T-helper 22 cell (primary cell): ENCODE data around the gene FRMD6.
"Not testable (repeated sequence)": the region's sequence is repeated elsewhere in the genome, so short reads cannot be mapped to it uniquely, and the experiment has no call there.

Experiments
- DNase-seq: peaks from one replicate; pipeline ENCODE4 v3.0.0-alpha.2; 2020; ENCODE audit warnings: low read depth

FRMD6 gene

DNA sequence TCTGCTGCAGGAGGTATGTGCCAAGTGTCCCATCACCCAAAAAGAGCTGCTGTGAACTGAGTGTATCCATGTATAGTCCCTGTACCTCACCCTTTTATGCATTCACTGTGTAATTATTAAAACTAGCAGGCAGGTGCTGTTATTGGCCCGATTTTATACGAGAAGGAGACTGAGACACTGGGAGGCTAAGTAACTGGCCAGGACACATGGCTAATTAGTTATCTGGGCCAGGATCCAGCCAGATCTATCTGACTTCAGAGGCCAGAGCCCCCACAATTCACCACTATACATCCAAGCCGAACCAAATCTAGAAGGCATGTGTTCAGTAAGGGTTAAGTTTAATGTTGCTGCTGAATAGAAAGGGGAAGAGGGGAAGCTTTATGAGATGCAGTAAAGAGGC is 73.4 kb downstream of the FRMD6 start:
- no peak for DNase-seq

DNA sequence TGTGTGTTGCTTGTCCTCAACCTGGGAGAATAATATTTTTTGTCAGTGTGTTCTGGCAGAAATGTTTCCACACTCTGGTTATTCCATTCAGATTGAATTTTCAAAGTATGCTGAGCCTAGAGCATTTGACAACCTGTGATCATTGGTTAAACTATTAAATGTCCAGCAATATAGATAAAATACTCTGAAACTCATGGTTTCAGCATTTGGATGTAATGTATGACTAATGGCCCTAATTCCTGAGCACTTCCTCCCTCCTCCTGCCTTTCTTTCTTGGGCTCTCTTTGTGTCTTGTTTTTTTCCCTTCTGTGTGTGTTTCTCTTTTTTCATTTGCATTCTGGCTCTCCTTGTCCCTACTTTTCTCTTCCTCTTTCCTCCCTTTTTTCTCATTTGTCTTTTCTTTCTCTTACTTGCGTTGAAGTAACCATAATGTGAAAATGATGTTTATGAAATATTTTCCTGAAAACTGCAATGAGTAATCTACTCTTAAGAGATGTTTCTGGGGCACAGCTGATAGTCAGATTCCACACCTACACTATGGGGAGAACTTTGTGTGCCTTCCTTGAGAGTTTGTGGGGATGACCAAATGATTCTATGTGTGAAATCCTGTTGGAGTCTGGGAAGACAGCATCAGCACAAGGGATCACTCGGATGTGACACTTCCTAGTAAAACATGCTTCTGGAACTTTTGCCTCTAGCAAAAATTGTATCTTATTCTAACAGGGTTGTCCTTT is 74.6 kb downstream of the FRMD6 start:
- DNase-seq: no peak

DNA sequence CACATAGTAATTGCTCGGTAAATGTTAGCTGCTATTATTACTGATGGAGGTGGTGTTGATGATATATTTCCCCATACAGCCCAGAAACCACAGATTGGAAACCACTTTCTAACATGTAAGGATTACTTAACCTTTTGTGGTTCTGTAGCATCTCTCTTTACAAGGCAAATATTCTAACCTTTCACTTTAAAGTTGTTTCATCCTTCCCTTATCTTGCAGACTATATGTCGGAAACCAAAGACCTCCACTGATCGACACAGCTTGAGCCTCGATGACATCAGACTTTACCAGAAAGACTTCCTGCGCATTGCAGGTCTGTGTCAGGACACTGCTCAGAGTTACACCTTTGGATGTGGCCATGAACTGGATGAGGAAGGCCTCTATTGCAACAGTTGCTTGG is 75.8 kb downstream of the FRMD6 start:
- DNase-seq: no peak

DNA sequence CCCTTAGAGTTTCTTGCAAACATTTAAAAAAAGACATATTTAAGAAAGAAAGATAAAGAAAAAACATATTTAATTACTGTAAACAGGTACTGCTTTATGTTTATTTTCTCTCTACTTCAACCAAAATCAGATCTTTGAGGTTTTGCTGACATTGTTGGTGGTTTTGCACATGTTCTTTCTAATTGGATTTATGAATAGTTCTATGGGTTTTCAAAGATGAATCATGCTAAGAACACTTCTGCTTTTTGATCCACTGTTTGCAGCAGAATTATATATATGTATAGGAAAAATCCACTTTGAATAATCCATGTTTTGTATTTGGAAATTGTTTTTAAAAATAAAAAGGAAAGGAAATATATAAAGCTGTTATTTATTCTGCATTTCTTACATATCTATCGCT is 78.4 kb downstream of the FRMD6 start:
- DNase-seq: no peak

DNA sequence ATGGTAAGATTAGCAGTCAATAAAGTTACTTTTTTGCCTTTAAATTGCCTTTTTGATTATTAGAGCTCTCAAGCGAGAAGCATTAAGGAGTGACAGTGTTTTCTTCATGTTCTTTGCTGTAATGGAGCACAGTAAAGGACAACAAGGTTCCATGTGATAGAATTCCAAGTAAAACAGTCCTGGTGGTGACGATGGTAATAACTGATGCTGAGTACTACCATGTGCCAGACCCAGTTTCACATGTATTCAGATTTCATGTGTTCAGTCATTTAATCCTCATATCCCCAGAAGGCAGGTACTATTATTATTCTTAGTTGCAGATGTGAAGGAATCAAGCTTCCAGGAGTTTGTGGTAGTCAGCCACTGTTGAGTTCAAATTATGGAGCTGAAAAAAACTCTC is 79.0 kb downstream of the FRMD6 start:
- DNase-seq: no peak

DNA sequence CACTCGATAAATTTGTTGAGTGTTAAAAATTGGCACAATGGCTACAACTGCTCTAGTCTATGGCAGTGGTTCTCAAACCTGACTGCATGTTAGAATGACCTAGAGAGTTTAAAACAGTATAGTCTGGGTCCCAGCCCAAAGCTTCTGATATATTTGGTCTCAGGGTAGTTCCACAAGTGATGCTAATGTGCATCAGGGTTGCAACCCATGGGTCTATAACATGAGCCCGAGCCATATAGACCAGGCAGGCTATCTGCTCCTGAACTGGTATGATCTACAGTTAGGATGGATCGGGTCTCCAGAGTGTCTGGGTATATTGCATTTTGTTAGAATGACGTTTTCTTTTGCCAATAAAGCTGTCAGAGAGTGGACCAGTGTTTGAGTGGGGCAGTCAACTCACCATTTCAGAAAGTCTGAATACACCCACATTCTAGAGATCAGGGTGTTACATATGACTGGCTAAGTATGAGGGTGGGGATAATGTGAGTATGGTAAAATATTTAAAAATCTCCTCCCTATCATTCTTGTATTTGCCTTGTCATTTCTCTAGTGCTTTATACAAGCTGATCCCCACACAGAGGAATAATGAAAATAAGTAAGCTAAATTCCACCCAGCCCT is 80.9 kb downstream of the FRMD6 start:
- no peak for DNase-seq

DNA sequence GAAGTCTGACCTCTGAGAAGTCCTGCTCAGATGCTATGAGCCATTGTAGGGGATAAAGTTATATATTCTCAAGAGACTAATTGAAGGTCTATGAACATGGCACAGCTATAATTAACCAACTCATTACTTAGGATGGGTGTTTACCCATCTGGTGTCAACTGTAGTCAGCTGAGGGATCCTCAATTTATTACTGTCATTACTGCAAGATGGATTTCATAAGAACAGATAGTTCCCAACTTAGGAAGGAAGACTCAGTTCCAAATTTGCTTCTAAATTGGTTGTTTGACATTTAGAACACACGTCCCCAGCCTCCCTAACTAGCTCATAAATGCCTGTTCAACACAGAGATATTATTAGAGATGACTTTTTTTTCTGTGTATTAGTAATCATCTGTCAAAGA is 81.4 kb downstream of the FRMD6 start:
- no peak for DNase-seq

DNA sequence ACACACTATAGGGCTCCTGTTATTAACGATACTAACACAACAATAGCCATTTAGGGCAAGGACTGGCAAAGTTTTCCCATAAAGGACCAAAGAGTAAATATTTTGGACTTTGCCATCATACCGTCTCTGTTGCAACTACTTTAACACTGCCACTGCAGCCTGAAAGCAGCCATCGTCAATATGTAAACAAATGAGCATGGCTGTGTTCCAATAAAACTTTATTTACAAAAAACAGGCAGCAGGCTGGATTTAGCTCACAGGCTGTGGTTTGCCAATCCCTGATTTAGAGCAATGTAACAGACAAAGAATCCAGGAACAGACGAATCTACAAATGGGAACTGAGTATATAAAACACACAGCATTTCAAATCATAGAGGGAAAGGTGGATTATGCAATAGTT is 84.1 kb downstream of the FRMD6 start:
- DNase-seq: no peak

DNA sequence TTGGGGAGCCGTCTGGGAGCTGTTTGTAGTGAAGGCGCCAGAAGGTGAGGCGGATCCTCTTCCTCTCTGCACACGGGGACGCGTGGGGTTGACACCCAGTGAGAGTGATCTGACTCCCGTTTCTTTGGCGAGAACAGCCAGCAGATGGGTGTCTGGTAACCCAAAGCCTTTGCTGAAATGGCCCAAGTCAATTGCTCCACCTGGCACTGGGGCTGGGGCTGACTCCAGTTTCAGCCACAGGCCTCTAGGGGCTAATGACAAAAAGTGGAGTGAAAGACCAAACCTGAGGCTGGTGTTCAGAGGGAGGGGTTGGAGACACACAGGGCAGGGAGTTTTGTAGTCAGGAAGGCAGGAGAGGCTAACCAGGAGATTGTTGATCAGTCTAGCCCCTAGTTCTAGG is 87.0 kb downstream of the FRMD6 start:
- no peak for DNase-seq

DNA sequence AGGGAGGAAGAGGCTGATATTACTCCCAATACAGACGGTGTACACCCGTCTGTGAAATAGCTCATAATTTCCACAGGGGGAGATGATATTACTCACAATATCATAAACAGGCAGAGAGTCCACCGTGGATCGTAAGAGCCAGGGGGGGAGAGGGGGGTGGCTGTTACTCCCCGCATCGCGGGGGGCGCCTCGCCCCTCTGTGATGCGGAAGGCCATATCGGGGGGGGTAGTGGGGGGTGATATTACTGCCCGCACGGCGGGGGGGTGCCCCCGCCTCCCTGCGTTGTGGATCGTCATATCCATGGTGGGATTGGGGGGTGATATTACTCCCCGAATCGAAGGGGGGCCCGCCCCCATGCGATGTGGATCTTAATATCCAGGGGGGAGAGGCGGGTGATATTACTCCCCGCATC is 91.9 kb downstream of the FRMD6 start:
- no peak for DNase-seq

DNA sequence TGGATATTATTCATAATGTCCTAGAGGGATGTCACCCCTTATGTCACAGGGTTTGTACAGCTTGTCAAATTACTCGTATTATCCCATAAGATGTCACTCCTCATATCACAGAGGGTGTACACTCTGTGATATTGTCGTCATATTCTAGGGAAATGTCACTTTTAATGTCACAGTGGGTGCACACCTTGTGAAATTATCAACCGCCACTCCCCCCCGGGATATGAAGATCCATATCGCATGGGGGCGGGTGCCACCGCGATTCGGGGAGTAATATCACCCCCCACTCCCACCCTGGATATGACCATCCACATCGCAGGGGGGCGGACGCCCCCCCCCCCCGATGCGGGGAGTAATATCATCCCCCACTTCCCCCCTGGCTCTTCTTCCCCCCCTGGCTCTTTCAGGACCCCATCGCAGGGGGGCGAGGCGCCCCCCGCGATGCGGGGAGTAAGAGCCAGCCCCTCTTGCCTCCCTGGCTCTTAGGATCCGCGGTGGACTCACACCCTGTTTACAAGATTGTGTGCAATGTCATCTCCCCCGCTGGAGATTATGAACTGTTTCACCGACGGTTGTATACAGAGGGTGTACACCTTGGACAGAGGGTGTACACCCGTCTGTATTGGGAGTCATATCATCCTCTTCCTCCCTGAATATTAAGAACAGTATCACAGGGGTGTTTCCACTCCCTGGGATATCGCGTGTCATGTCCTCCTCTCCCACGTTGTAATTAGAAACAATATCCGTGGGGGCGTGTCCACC is 92.8 kb downstream of the FRMD6 start:
- DNase-seq: no peak

DNA sequence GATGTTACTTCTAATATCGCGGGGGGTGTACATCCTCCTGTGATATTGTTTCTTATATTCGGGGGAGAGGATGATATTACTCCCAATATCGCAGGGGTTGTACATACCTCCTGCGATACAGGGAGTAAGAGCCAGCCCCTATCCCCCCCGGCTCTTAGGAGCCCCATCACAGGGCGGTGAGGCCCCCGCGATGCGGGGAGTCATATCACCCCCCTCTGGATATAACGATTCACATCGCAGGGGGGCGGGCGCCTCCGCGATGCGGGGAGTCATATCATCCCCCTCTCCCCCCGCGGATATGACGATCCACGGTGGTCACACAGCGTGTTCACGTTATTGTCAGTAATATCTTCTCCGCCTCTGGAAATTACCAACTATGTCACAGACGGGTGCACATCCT is 95.1 kb downstream of the FRMD6 start:
- DNase-seq: not testable (repeated sequence)

DNA sequence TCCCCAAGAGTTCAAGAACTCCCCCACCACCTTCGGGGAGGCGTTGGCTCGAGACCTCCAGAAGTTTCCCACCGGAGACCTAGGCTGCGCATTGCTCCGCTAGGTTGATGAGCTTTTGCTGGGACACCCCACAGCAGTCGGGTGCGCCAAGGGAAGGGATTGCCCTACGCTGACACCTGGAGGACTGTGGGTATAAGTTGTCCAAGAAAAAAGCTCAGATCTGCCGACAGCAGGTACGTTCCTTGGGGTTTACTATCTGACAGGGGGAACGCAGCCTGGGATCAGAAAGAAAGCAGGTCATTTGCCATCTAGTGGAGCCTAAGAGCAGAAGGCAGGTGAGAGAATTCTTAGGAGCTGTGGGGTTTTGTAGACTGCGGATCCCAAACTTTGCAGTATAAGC is 98.8 kb downstream of the FRMD6 start:
- DNase-seq: no peak

DNA sequence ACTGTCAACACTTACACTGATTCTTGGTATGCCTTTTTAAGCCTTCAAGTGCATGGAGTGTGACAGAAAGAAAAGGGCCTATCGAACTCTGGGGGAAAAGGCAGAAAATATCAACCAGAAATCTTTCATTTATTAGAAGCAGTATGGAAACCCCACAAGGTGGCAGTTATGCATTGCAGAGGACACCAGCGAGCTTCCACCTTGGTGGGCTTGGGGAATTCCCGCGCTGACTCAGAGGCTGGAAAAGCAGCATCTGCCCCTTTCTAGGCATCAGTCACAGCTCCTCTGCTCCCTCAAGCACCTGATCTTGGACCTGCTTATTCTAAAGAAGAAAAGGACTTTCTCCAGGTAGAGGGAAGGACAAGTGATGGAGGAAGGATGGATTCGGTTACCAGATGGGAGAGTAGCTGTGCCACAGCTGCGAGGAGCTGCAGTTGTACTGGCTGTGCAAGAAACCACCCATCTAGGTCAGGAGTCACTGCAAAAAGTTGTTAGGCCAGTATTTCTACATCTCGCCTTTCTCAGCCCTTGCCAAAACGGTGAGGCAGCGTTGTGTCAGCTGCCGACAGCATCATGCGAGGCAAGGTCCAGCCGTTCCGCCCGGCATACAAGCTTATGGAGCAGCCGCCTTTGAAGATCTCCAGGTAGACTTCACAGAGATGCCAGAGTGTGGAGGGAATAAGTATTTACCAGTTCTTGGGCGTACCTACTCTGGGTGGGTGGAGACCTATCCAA is 100.1 kb downstream of the FRMD6 start:
- DNase-seq: not testable (repeated sequence)

DNA sequence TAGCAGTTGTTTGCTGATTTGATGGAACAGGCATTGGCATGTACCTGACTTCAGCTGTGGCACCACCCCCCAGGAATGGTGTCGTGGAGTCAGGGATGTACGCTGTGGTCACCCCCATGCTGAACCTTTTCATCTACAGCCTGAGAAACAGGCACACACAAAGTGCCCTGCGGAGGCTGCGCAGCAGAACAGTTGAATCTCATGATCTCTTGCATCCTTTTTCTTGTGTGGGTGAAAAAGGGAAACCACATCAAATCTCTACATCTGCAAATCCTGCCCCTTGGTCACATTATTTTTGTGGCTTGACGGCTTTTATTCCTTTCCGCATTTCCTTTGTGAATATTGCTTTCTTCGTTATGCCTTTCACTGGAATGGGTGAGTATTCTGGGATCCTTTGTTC is 106.0 kb downstream of the FRMD6 start:
- DNase-seq: not testable (repeated sequence)

DNA sequence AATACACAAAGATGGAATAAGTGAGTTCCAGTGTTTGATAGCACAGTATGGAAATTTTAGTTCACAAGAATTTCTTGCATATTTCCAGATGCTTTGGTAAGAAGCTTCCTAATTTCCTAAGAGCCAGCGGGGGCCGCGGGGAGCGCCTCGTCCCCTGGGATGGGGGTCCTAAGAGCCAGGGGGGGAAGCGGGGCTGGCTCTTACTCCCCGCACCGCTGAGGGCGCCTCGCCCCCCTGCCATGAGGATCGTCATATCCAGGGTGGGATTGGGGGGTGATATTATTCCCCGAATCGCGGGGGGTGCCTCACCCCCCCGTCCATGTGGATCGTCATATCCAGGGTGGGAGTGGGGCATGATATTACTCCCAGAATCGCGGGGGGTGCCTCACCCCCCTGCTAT is 108.2 kb downstream of the FRMD6 start:
- DNase-seq: no peak

DNA sequence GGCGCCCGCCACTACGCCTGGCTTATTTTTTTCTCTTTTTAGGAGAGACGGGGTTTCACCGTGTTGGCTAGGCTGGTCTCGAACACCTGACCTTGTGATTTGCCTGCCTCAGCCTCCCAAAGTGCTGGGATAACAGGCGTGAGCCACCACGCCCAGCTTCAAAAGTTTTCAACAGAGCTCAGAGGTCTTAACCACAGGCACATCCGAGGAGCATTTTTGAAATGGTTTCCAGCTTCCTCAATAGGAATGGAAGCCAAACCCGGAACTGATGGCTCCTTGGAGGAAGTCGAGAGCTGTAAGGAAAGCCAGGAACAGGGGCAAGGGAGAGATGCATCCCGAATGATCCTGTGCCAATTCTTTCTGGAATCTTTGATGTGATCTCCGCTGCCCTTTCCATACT is 114.0 kb downstream of the FRMD6 start:
- not testable (repeated sequence) for DNase-seq

DNA sequence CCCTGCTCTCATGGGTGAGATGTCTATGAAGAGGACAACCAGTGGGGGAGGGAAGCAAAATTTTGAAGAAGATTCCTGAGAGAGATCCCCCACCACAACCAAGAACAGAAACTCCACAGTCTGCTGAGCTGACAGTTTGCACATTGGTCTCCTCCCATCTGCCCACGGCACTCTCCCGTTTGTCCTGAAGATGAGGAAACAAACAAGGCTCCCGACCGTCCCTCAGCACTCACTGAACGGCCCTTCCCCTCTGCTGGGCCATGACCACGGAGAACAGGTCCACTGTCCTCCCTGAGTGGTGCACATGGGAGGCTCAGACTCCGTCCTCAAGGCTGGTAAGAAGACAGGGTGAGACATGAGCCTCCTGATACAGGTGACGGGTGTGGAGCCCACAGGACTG is 114.9 kb downstream of the FRMD6 start:
- DNase-seq: not testable (repeated sequence)

DNA sequence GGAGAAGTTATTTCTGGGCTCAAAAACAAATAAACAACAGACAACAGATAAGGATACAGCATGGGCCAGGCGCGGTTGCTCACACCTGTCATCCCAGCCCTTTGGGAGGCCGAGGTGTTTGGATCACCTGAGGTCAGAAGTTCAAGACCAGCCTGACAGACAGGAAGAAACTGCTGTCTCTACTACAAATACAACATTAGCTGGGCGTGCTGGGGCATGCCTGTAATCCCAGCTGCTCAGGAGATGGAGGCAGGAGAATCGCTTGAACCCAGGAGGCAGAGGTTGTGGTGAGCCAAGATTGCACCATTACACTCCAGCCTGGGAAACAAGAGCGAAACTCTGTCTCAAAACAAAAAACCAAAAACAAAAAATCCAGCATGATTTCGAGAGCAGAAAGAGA is 117.6 kb downstream of the FRMD6 start:
- DNase-seq: not testable (repeated sequence)

DNA sequence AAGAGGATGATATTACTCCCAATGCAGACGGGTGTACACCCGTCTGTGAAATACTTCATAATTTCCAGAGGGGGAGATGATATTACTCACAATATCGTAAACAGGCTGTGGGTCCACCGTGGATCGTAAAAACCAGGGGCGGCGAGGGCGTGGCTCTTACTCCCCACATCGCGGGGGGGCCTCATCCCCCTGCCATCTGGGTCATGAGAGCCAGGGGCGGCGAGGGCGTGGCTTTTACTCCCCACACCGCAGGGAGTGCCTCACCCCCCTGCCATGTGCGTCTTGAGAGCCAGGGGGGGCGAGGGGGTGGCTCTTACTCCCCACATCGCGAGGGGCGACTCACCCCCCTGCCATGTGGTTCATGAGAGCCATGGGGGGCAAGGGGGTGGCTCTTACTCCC is 122.5 kb downstream of the FRMD6 start:
- no peak for DNase-seq

DNA sequence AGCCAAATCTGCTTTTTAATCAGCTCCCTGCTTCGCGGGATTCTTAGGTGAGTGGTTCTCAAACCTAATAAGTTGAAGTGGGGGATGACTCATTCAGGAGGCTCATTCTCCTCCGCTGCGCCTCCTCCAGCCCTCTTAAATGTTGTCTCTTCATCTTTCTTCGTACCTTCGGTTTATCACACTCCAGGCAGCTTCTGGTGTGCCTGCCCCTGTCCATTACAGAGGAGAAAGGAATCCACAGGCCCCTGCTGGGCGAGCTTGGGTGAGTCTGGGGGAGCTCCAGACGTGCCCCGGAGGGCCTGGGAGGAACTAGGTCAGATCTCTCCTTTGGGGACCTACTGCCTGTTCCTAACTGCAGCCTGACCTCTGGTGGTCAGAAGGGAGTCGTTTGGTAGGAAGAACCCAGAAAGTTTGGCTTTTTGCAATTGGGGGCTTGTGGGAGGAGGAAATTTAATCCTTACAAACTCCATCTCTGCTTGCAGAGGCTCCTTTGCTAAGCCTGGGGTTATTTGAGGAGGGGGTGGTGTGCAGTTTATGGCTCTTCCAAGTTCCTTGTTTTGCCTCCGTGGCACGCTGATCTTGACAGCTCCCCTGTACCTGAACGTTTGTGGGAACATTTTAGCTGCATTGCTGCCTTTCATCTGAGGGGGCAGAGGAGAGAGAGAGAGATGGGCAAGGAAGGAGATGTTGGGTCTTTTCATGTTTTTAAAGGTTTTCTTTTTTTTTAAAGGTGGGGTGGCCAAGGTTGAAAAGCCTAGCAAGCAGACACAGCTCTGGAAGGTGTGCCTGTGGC is 124.6 kb downstream of the FRMD6 start:
- no peak for DNase-seq
